Activated CD8-positive, alpha-beta memory T cell treated with anti-CD3 and anti-CD28 coated beads, Interleukin-2, amount 50 U/mL, for 4 hours (primary cell): ENCODE measurements around the gene KCNA2.

Experiments used
- DNase-seq: peaks from one replicate; pipeline ENCODE4 v3.0.0-alpha.2; 2020

KCNA2 gene

GRCh38 chr1:110605901-110606656, at the start of gene KCNA2:
KCNA2 (minus strand) TSS chr1:110606358; CDS start chr1:110604782, 1,576 bp downstream.
- no peak for DNase-seq

DNA sequence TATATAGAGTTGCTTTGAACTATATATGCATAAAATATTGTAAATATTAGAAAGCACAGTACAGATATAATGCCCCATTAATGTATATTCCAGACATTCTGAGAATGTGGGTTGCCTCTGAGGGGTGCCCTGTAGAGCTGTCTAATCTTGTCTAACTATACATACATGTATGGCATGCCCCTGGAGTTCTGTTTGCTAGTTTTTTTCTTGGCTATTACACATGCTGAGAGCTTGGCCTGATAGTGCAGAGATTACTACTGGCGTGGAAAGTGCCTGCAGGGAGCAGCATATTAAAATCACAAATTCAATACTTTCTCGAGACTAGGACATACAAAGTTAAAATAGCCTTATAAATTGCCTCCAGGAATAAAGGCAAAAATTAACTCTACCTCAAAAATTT, 44.5 kb upstream of the KCNA2 start:
- no peak for DNase-seq

DNA sequence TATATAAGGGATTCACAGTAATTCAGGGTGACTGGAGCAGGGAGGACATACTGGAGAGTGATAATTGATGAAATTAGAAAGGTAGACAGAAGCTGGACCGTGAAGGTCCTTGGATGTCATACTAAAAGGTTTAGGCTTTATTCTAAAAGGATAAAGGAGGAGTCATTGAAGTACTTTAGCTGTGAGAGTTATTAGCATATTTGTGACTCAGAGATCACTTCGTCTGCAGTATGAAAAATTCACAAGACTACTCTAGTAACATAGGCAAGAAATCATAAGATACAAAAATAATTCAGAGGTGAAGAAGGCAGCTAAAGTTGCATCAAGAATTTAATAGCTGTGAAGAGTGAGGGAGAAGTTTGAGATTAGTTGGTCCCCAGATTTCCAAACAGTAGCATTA, 42.3 kb upstream of the KCNA2 start:
- DNase-seq = no peak

- no peak for DNase-seq
Observed at GRCh38 chr1:110647254-110647891, 41.2 kb upstream of the KCNA2 start.

DNA sequence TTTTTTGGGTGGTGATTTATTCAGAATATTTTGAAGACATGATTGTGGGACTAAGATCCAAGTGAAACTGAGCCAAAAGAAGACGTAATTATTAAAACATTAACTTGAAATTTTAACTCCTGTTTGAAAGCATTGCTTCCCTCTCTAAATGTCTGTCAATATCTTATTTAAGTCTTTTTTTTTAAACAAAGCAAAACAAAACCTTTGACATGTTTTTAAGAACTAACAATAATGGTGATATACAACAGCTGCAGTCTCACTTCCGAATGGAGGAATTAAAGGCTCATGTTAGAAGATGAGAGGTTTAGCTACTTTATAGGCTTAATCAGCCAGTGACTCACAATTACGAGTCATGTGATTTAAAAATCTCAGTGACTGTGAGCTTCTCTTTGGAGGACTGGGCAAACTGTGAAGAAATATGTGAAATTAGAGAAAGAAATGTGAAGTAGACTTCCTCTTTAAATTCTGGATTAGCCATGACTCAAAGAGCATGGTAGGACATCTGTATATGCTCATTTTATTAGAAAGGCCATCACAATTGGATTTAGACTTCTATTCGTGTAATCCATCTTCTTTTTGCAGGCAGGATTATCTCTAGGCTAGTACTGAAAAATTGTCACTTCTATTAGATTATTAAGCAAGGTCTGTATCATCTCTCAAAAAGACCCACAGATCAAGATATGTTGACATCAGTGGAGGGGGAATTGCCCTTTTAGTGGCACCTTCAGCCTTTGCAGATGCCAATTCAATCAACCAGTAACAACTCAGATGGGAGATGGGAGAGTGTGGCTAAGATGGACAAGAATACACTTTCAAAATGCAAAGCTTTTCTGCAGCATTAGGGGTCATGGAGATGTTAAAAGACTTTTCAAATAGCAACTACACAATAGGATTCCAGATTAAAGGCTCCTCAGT, 39.9 kb upstream of the KCNA2 start:
- DNase-seq = no peak

DNA sequence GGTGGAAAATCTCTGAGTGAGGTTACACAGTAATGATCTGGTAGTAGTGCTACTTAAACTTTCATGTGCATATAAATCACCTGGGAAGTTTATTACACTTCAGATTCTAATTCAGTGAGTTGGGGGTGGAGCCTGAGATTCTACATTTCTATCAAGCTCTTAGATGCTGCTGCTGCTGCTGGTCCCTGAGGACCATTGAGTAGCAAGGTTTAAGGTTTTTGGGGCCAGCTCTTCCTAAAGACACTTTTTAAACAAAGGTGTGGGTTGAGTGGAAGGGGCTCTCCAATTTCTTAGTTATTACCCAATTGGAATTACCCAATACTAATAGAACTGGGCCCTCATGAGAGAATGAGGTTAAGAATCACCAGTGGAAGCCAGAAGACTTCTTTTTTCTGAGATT, 39.1 kb upstream of the KCNA2 start:
- no peak for DNase-seq

- DNase-seq = no peak
Observed at GRCh38 chr1:110643879-110644472, 37.8 kb upstream of the KCNA2 start.

GRCh38 chr1:110639724-110640386, 33.7 kb upstream of the KCNA2 start:
- DNase-seq = no peak

DNA sequence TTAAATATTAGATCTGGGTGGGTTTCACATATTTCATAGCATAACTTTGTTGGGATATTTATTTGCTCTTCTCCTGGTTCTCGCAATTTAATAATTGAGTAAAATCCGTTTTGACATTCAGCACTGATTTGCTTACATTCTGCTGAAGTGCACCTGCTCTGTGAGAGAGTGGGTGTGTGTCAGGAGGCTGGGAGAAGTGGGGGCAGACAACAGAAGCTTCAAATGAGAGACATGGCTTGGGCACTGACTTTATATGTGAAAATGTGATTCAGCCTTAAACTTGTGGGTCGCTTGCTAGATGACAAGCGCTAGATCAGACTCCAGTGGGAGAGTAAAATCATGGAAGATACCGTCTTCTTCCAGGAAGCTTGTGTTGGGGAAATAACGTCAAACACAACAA, 32.4 kb upstream of the KCNA2 start:
- no peak for DNase-seq

DNA sequence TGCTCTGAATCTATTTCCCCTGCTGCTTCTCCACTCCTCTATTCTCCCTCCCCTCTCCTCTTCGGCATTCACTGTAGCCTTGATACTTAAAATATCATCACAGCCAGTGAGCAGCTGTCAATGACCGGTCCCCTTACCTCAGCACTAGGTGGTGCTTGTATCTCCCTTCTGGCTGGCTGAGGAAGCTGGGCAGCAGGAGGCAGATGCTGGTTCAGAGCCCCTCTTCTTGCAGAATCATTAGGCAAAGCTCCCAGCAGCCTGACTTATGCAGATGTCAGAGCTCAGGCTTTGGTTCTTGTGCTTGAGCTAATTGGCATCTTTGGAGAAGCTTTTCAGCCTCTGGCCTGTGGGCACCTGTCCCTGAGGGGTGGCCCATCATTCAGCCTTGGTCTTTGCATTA, 31.9 kb upstream of the KCNA2 start:
- no peak for DNase-seq

DNA sequence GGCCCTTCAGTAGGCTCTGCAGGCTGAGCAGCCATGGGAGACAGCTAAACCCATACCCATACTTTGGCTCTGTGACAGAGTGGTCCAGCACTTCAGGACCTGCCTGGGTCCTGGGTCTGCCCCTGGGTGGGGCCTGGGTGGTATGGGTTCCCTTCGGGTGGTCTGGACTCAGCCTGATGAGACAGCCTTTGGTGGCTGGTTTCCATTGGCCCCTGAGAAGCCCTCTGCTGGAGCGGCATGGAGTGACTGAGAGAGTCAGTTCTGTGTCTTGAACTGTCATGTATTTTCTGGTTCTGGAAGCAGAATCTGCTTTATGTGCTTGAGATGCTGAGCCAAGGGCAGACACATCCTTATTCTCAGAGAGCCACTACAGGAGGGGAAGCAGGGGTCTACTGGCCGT, 31.3 kb upstream of the KCNA2 start:
- no peak for DNase-seq

DNA sequence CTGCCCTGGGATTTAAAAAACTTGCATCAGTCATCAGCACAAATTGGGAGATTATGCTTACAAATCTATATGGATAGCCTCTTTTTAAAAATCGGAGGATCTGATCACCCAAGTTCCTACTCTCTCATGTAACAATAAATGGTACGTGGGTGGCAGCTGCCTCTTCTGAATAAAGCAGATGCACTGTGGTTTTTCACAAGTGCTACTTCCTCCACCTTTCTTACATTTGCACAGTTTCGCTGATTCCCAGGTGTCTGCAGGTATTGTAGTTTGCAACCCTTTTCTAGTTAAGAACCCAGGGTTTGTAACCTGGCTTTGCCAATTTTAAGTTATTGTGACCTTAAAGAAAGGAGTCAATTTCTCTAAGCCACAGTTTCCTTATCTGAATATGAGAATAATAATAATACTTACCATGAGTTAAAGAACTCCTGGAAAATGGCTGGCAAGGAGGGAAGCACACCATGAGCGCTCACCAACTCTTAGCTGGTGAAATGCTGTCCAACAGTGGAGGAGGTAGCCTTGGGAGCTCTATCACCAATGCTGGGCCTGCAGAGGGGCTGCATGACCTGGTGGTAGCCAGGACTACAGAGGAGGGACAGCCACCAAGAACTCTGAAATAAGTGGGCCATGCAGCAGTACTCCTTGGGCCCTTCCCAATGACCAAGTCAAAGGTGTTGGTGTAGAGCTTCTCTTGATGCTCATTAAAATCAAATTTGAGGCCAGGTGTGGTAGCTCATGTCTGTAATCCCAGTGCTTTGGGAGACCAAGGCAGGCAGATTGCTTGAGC, 30.2 kb upstream of the KCNA2 start:
- no peak for DNase-seq

- no peak for DNase-seq
Observed at GRCh38 chr1:110635434-110635833, 29.3 kb upstream of the KCNA2 start.

- DNase-seq = peak; percentile 56
Observed at GRCh38 chr1:110634455-110635311, 28.5 kb upstream of the KCNA2 start.

- DNase-seq = no peak
Observed at GRCh38 chr1:110634086-110634454, 27.9 kb upstream of the KCNA2 start.

DNA sequence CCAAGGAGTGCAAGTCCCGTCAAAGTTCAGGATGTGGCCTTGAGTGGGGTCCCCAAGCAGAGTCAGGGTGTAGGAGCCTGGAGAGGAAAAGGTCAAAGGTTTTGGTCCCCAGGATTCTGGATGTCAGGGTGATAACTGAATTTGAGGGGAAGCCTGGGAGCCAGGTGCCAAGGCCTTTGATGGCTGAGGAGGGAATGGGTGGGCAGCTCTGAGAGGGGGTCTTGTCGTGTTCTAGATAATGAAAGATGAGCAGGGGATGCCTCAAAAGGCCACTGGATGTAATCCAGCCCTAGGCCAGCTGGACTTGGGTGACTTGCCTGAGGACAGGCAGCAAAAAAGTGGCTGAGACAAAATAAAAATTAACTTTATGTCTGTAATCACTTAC, 27.5 kb upstream of the KCNA2 start:
- no peak for DNase-seq

GRCh38 chr1:110631836-110632620, 25.9 kb upstream of the KCNA2 start:
- no peak for DNase-seq

DNA sequence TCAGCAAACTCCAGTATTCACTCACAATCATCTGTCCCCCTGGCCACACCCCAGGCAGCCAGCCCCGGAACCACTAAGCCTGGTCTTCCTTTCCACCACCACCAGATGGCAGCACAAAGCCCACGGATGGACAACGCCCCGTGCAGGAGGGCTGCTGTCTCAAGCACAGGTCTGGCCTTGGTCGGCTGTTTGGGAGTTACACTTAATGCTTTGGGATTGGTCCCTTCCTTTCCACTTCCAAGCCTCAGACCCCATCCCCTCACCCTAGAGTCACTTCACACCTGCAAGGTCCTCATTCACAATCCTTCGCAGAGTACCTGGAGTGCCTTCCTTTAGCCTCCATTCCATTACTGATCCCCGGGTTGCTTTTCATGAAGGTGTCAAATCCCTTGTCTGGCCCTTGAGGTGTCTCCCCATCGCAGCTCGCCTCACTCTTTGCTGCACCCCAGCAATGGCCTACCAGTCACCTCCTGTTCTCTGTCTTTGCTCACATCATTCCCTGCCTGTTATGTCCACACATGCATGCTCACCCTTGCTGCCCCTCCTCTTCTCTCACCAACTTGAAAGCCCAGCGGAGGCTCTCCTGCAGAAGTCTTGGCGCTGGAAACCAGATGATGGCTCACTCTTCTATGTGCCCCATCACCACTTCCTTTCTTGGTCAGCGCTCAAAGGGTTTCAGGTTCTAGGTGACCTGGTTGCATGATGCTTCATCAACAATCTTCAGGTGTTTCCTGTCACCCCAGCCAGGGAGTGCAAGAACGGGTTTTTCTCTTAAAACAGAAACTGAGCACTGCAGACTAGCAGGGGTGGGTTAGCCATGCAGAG, 24.9 kb upstream of the KCNA2 start:
- peak; percentile 84 for DNase-seq
